H1 (cell line): ENCODE data around the gene PCP4L1.

Source experiments
- EP300 ChIP-seq, 2 experiments: IDR thresholded peaks; 1 replicate in 1 of 2; 2 replicates in 1 of 2; pipeline ENCODE4 v1.6.1; 2011 to 2012; ENCODE audit warnings: low read depth in 2 of 2, low read length in 2 of 2, mild to moderate bottlenecking in 2 of 2, borderline replicate concordance in 1 of 2, inconsistent platforms in 1 of 2, moderate library complexity in 1 of 2
- RAD21 ChIP-seq, 2 experiments: IDR thresholded peaks in 1 of 2; conservative IDR thresholded peaks in 1 of 2; 2 replicates each; pipeline ENCODE4 v1.6.1; 2011; ENCODE audit warnings: low read depth in 2 of 2, low read length in 2 of 2, improper control_type of control experiment in 1 of 2, inconsistent platforms in 1 of 2, mild to moderate bottlenecking in 1 of 2, moderate library complexity in 1 of 2
- TF ChIP-seq, protein P1 (sequence below), 3 experiments: IDR thresholded peaks; 1 replicate in 2 of 3; 2 replicates in 1 of 3; pipeline versions ENCODE4 v1.5.1 to v1.6.1; 2011; ENCODE audit warnings: low read length in 3 of 3, mild to moderate bottlenecking in 3 of 3, inconsistent platforms in 2 of 3, low read depth in 1 of 3, moderate library complexity in 1 of 3; ENCODE audit not compliant: insufficient read depth in 1 of 3; ENCODE audit errors: control extremely low read depth in 1 of 3

DNA sequence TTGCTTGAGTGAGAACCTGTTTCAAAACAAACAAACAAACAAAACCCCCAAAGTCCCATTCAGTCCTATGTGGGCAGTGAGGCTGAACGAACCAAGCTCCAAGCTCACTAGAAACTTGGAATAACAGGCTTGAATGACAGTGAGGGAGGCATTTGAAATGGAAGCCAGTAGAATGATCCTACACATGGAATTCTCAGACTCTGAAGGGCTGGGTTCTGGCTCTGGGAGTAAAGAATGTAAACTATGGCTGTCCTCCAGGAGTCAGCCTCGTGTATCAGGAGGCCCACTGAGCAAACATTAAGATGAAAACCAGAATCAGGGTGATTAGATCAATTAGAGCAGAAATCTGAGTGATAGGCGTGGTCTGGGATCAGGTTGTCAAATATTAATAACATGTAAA, 14.9 kb downstream of the PCP4L1 start:
- no peak for TF ChIP-seq EP300 (IDR thresholded peaks at IDR 0.05; ENCODE audit: borderline replicate concordance in 1 of 2, low read depth in 2 of 2, low read length in 2 of 2)
- TF ChIP-seq, protein P1, sequence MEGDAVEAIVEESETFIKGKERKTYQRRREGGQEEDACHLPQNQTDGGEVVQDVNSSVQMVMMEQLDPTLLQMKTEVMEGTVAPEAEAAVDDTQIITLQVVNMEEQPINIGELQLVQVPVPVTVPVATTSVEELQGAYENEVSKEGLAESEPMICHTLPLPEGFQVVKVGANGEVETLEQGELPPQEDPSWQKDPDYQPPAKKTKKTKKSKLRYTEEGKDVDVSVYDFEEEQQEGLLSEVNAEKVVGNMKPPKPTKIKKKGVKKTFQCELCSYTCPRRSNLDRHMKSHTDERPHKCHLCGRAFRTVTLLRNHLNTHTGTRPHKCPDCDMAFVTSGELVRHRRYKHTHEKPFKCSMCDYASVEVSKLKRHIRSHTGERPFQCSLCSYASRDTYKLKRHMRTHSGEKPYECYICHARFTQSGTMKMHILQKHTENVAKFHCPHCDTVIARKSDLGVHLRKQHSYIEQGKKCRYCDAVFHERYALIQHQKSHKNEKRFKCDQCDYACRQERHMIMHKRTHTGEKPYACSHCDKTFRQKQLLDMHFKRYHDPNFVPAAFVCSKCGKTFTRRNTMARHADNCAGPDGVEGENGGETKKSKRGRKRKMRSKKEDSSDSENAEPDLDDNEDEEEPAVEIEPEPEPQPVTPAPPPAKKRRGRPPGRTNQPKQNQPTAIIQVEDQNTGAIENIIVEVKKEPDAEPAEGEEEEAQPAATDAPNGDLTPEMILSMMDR (IDR thresholded peaks at IDR 0.05; ENCODE audit: control extremely low read depth in 1 of 3, insufficient read depth in 1 of 3, low read depth in 1 of 3, low read length in 3 of 3): no peak
- no peak for TF ChIP-seq RAD21 (IDR thresholded peaks at IDR 0.05 in 1 of 2, conservative IDR thresholded peaks at IDR 0.05 in 1 of 2; ENCODE audit: low read depth in 2 of 2, low read length in 2 of 2)
